ENCODE results near the gene MFRP.

The MFRP gene

GRCh38 chr11:119376197-119376847 lies 29.8 kb upstream of the MFRP start:
- no peak overlapping the region for H3K4me3 ChIP-seq (ENCODE audit: low read depth, low read length)
- no peak for DNase-seq (ENCODE audit: low read depth)
- TF ChIP-seq CTCF (conservative IDR thresholded peaks at IDR 0.05; ENCODE audit: low read depth, low read length): no peak

GRCh38 chr11:119375337-119376196 lies 29.1 kb upstream of the MFRP start:
- no peak for TF ChIP-seq CTCF (conservative IDR thresholded peaks at IDR 0.05; ENCODE audit: low read depth, low read length)
- DNase-seq (ENCODE audit: low read depth): peak; percentile 55

GRCh38 chr11:119374632-119375336 lies 28.3 kb upstream of the MFRP start:
- no peak for TF ChIP-seq CTCF (conservative IDR thresholded peaks at IDR 0.05; ENCODE audit: low read depth, low read length)
- DNase-seq (ENCODE audit: low read depth): no peak
- no peak overlapping the region for H3K4me3 ChIP-seq (ENCODE audit: low read depth, low read length)

More at GRCh38 chr11:119375337-119376196, 29.1 kb upstream of the MFRP start:
- no peak overlapping the region for H3K4me3 ChIP-seq (ENCODE audit: low read depth, low read length)

- no peak overlapping the region for H3K4me3 ChIP-seq (ENCODE audit: low read depth, low read length)
- TF ChIP-seq CTCF (conservative IDR thresholded peaks at IDR 0.05; ENCODE audit: low read depth, low read length): peak; percentile 95
- peak; percentile 84 for DNase-seq (ENCODE audit: low read depth)
Measured at GRCh38 chr11:119373921-119374631, 27.6 kb upstream of the MFRP start.

GRCh38 chr11:119373059-119373920 lies 26.8 kb upstream of the MFRP start:
- DNase-seq (ENCODE audit: low read depth): no peak
- TF ChIP-seq CTCF (conservative IDR thresholded peaks at IDR 0.05; ENCODE audit: low read depth, low read length): no peak
- H3K4me3 ChIP-seq (ENCODE audit: low read depth, low read length): no peak overlapping the region
